GM12878 (cell line): ENCODE results near the gene CDC42EP1. TPM values are rescaled to one million over a fixed set of nuclear protein-coding genes. Genes with fewer than 3 reads are reported as not detected.

Experiments
- BCLAF1 ChIP-seq: fragments of 450-650 bp; IDR thresholded peaks from 2 replicates; pipeline ENCODE4 v1.6.1; 2017; ENCODE audit warnings: antibody characterized with exemption, mild to moderate bottlenecking, moderate library complexity
- BRCA1 ChIP-seq: IDR thresholded peaks from 2 replicates; pipeline ENCODE4 v1.6.1; 2011; ENCODE audit warnings: low read depth, low read length, improper control_type of control experiment
- CEBPZ ChIP-seq: fragments of 150-350 bp; IDR thresholded peaks from 2 replicates; pipeline ENCODE4 v1.6.1; 2016; ENCODE audit warnings: low read depth, low read length
- ESRRA ChIP-seq: IDR thresholded peaks from 2 replicates; pipeline ENCODE4 v1.6.1; 2012; ENCODE audit warnings: mild to moderate bottlenecking, low read length, improper control_type of control experiment
- HDAC2 ChIP-seq: fragments of 200-600 bp; sonication (generic); IDR thresholded peaks from 2 replicates; pipeline ENCODE4 v1.6.1; 2017
- IKZF1 ChIP-seq: fragments of 450-650 bp; conservative IDR thresholded peaks from 2 replicates; pipeline ENCODE4 v1.6.1; 2017; ENCODE audit warnings: antibody characterized with exemption, mild to moderate bottlenecking
- LARP7 ChIP-seq: fragments of 450-650 bp; IDR thresholded peaks from 2 replicates; pipeline ENCODE4 v1.6.1; 2017; ENCODE audit warnings: mild to moderate bottlenecking
- MLLT1 ChIP-seq: fragments of 450-650 bp; IDR thresholded peaks from 2 replicates; pipeline ENCODE4 v1.6.1; 2016; ENCODE audit warnings: mild to moderate bottlenecking
- MTA2 ChIP-seq: fragments of 450-650 bp; IDR thresholded peaks from 2 replicates; pipeline ENCODE4 v1.6.1; 2016; ENCODE audit warnings: low read depth, mild to moderate bottlenecking, moderate library complexity
- MTA3 ChIP-seq: IDR thresholded peaks from 2 replicates; pipeline ENCODE4 v1.6.1; 2012; ENCODE audit warnings: low read length, inconsistent platforms, borderline replicate concordance
- PAX8 ChIP-seq: fragments of 450-650 bp; IDR thresholded peaks from 2 replicates; pipeline ENCODE4 v1.6.1; 2017; ENCODE audit warnings: mild to moderate bottlenecking, moderate library complexity
- SMC3 ChIP-seq: IDR thresholded peaks from 2 replicates; pipeline ENCODE4 v1.6.1; 2011; ENCODE audit warnings: low read length, improper control_type of control experiment, borderline replicate concordance
- TAF1 ChIP-seq: IDR thresholded peaks from 2 replicates; pipeline ENCODE4 v1.6.1; 2011; ENCODE audit warnings: mild to moderate bottlenecking, low read depth, low read length, borderline replicate concordance
- ZBTB33 ChIP-seq: fragments of 450-650 bp; IDR thresholded peaks from 2 replicates; pipeline ENCODE4 v1.6.1; 2017; ENCODE audit warnings: mild to moderate bottlenecking
- ZNF592 ChIP-seq: fragments of 450-650 bp; IDR thresholded peaks from 2 replicates; pipeline ENCODE4 v1.6.1; 2017; ENCODE audit warnings: mild to moderate bottlenecking, moderate library complexity
- ZSCAN29 ChIP-seq: fragments of 450-650 bp; IDR thresholded peaks from 2 replicates; pipeline ENCODE4 v1.6.1; 2017; ENCODE audit warnings: mild to moderate bottlenecking, moderate library complexity
- polyA plus RNA-seq, 11 experiments: library from polyadenylated mRNA; depleted of rRNA in 4 of 11; unstranded in 6 of 11; stranded (reverse) in 5 of 11; fragments of >200 nt; fragmentation: Nextera tagmentation in 4 of 11; fragmentation: Illumina TruSeq in 1 of 11; extraction: Ambion mirVana in 4 of 11; extraction: Trizol in 1 of 11; gene quantifications; 1 replicate in 1 of 11; 2 replicates in 10 of 11; pipeline versions ENCODE4 v1.2.1 to v1.2.3, GENCODE V29; 2011 to 2016; ENCODE audit warnings: inconsistent platforms in 2 of 11, missing spikeins in 2 of 11, low read depth in 1 of 11
- total RNA-seq, 4 experiments: library from RNA; depleted of rRNA in 3 of 4; stranded (reverse); fragments of >200 nt in 3 of 4; fragmentation: Illumina TruSeq in 1 of 4; extraction: Trizol in 1 of 4; gene quantifications; 2 replicates each; pipeline versions ENCODE4 v1.2.1 to v1.2.3, GENCODE V29; 2013 to 2021

Gene CDC42EP1
- total and polyA plus RNA-seq, 10 of the 15 experiments (the other 5 are each of a cell fraction or from before 2014, with no cell fraction given), result 0.04 to 0.33 (median 0.09) TPM; not detected in 7

GRCh38 chr22:37608477-37609239 lies 48.4 kb downstream of the CDC42EP1 start, which contains the start of gene GGA1 (continued):
- TF ChIP-seq MLLT1 (peak; percentile 80), ESRRA (no peak), LARP7 (peak; percentile 75), ZSCAN29 (no peak), BCLAF1 (no peak), HDAC2 (no peak), SMC3 (no peak), MTA3 (no peak), CEBPZ (no peak), TAF1 (peak; percentile 57), IKZF1 (peak; percentile 99), ZBTB33 (no peak), ZNF592 (no peak), MTA2 (peak; percentile 25; the same call in 1 of the 2 replicates), BRCA1 (peak; percentile 71), PAX8 (no peak)
